H1 (cell line): ENCODE data around the gene TET2. TPM values are rescaled to one million over a fixed set of nuclear protein-coding genes. Genes with fewer than 3 reads are reported as not detected.

Experiments used
- BCL11A ChIP-seq, 2 experiments: IDR thresholded peaks; one replicate each; pipeline ENCODE4 v1.6.1; 2011; ENCODE audit warnings: low read depth in 2 of 2, low read length in 2 of 2, mild to moderate bottlenecking in 2 of 2
- KDM4A ChIP-seq: IDR thresholded peaks from one replicate; pipeline ENCODE4 v1.7.1; 2012; ENCODE audit warnings: low read depth, mild to moderate bottlenecking, moderate library complexity, low read length, inconsistent platforms; ENCODE audit not compliant: severe bottlenecking
- polyA plus RNA-seq, 7 experiments: library from polyadenylated mRNA; depleted of rRNA in 3 of 7; stranded (reverse) in 5 of 7; unstranded in 2 of 7; fragments of >200 nt in 5 of 7; fragments of 200-250 nt in 2 of 7; gene quantifications; 1 replicate in 5 of 7; 2 replicates in 1 of 7; 4 replicates in 1 of 7; pipeline versions ENCODE4 v1.2.1 to v1.2.3, GENCODE V29; 2011 to 2013; ENCODE audit warnings: missing spikeins in 2 of 7, mixed read lengths in 2 of 7
- total RNA-seq: library from RNA; stranded (reverse); fragmentation: NEBNext Ultra II Directional; extraction: Animal tissue kit (Norgen Biotek cat#: 25700); gene quantifications from 2 replicates; pipeline ENCODE4 v1.2.1, GENCODE V29; 2021

The TET2 gene
- total and polyA plus RNA-seq, 2 of the 8 experiments (the other 6 are each of a cell fraction or from before 2014, with no cell fraction given), result 1.0 to 2.6 TPM

- TF ChIP-seq KDM4A (no peak), BCL11A (IDR thresholded peaks at IDR 0.05; ENCODE audit: low read depth in 2 of 2, low read length in 2 of 2) (no peak)
Measured at GRCh38 chr4:105126311-105127169, 20.1 kb upstream of the TET2 start (continued).
